Measurements from ENCODE around the gene GATAD2A. TPM values are rescaled to one million over a fixed set of nuclear protein-coding genes. Genes with fewer than 3 reads are reported as not detected.

Gene GATAD2A
- total RNA-seq, 4 donors from 2014 or later, result 34.9 to 60.5 (median 42.5) TPM

DNA sequence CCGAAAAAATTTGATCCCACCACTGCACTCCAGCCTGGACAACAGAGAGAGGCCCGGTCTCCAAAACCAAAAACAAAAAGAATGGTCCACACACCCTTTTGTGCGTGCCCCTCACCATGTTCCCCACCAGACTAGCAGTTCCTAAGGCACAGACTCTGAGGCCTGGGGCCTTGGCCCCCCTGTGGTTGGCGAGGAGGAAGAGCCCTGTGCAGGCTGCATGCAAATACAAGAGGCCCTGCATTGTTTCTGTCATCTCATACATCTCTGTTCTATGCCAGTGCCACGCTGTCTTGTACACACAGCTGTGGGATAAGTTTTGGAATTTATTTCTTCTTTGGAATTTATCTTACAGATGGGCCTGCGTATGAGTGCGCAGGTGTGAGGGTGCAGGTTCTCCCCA lies 118.6 kb downstream of the GATAD2A start:
- Histone ChIP-seq H3K4me1 (peaks cover 8 to 67% (median 22%) of the 10 kb centered on the region in 4 donors), H3K4me3 (no peak overlapping the region), H3K27me3 (no peaks in the 10 kb centered on the region), H3K36me3 (peaks cover 15 to 74% (median 50%) of the 10 kb centered on the region in 4 donors), H3K9me3 (no peaks in the 10 kb centered on the region), H3K27ac (replicated peaks in 1 of 4) (no peak overlapping the region)
- intact Hi-C loops (cut with DNase I), result no loop called here
- TF ChIP-seq CTCF (IDR thresholded peaks at IDR 0.05) (no peak), POLR2A (IDR thresholded peaks at IDR 0.05; ENCODE audit: low read depth) (no peak), EP300 (IDR thresholded peaks at IDR 0.05) (no peak), POLR2AphosphoS5 (IDR thresholded peaks at IDR 0.05) (no peak)
- no peak for DNase-seq (ENCODE audit: extremely low spot score)
- WGBS, result 77% methylated on average over 7 of the region's 7 CpGs

DNA sequence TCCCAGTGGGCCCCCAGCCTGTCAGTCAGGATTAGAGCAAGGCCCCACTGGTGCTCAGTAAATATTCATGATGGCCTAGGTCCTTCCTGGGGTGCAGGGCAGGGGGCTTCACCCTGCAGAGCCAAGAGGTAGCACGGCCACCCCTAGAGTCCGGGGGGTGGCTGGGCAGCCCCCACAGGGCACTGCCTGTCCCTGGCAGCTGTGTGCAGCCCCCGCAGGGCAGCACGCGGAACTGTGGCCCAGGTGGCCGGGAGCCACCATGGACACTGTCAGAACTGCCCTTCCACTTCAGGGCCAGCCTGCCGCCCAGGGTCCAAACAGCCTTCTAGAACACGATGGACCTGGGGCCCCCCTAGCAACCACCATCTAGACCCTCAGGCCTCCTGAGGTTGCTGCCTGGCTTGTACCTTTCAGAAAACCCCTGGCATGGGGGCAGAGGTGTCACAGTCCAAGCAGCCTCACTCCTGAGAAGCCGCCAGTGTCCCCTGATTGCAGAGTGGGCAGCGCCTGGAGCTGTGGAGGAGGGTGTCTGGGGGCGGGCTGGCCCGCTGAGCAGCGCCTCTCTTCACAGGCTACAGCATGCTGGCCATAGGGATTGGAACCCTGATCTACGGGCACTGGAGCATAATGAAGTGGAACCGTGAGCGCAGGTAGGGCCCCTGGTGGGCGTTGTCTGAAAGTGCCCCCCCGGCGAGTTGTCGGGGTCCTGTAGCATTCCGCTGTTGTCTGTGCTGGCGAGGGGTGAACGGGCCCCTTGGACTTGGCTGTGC lies 120.3 kb downstream of the GATAD2A start:
- Histone ChIP-seq H3K4me3 (no peak overlapping the region), H3K27ac (replicated peaks in 1 of 4) (no peak overlapping the region), H3K4me1 (peaks cover 10 to 58% (median 21%) of the 10 kb centered on the region in 4 donors), H3K9me3 (no peaks in the 10 kb centered on the region), H3K36me3 (peaks cover 15 to 62% (median 40%) of the 10 kb centered on the region in 4 donors), H3K27me3 (no peaks in the 10 kb centered on the region)
- 88% methylated on average over 15 of the region's 23 CpGs for WGBS
- TF ChIP-seq POLR2A (IDR thresholded peaks at IDR 0.05; ENCODE audit: low read depth) (no peak), EP300 (IDR thresholded peaks at IDR 0.05) (no peak), POLR2AphosphoS5 (IDR thresholded peaks at IDR 0.05) (no peak), CTCF (IDR thresholded peaks at IDR 0.05) (no peak)
- no peak for DNase-seq (ENCODE audit: extremely low spot score)
- intact Hi-C loops (cut with DNase I), result no loop called here

- H3K4me1 ChIP-seq, result peaks cover 10 to 49% (median 21%) of the 10 kb centered on the region in 4 donors
- H3K27me3 ChIP-seq, result no peaks in the 10 kb centered on the region
- TF ChIP-seq POLR2AphosphoS5 (IDR thresholded peaks at IDR 0.05) (no peak), POLR2A (IDR thresholded peaks at IDR 0.05; ENCODE audit: low read depth) (no peak), CTCF (IDR thresholded peaks at IDR 0.05) (no peak), EP300 (IDR thresholded peaks at IDR 0.05) (no peak)
- WGBS, result 72% methylated on average over 20 of the region's 28 CpGs
- DNase-seq (ENCODE audit: extremely low spot score), result no peak
- no peak overlapping the region for H3K27ac ChIP-seq (replicated peaks in 1 of 4)
- H3K4me3 ChIP-seq, result no peak overlapping the region
- peaks cover 15 to 57% (median 40%) of the 10 kb centered on the region in 4 donors for H3K36me3 ChIP-seq
- intact Hi-C loops (cut with DNase I), result no loop called here
- no peaks in the 10 kb centered on the region for H3K9me3 ChIP-seq
Measured at GRCh38 chr19:19526581-19527370, 121.3 kb downstream of the GATAD2A start.

- 91% methylated on average over 4 of the region's 9 CpGs for WGBS
- H3K4me3 ChIP-seq, result no peak overlapping the region
- H3K9me3 ChIP-seq, result no peaks in the 10 kb centered on the region
- intact Hi-C loops (cut with DNase I), result no loop called here
- TF ChIP-seq POLR2A (IDR thresholded peaks at IDR 0.05; ENCODE audit: low read depth), result no peak
- no peak for TF ChIP-seq EP300 (IDR thresholded peaks at IDR 0.05)
- TF ChIP-seq CTCF (IDR thresholded peaks at IDR 0.05), result no peak
- TF ChIP-seq POLR2AphosphoS5 (IDR thresholded peaks at IDR 0.05), result no peak
- H3K27ac ChIP-seq (replicated peaks in 1 of 4), result no peak overlapping the region
- peaks cover 15 to 57% (median 40%) of the 10 kb centered on the region in 4 donors for H3K36me3 ChIP-seq
- peaks cover 14 to 50% (median 25%) of the 10 kb centered on the region in 4 donors for H3K4me1 ChIP-seq
- DNase-seq (ENCODE audit: extremely low spot score), result no peak
- H3K27me3 ChIP-seq, result no peaks in the 10 kb centered on the region
Measured at GRCh38 chr19:19527371-19527656, 121.8 kb downstream of the GATAD2A start.

Data from esophagus muscularis mucosa (tissue), 4 donors.